PC-9 (cell line): ENCODE results near the gene SLC5A9.

Experiments used
- CTCF ChIP-seq: fragments of 200-600 bp; sonication (generic); conservative IDR thresholded peaks from 2 replicates; pipeline ENCODE4 v1.6.1; 2017; ENCODE audit warnings: mixed run types, antibody characterized with exemption, mild to moderate bottlenecking, moderate library complexity
- EZH2 ChIP-seq: fragments of 200-600 bp; sonication (generic); IDR thresholded peaks from 2 replicates; pipeline ENCODE4 v1.8.0; 2017; ENCODE audit warnings: antibody characterized with exemption, low read depth

- no peak for TF ChIP-seq EZH2
- TF ChIP-seq CTCF, result no peak
Measured at GRCh38 chr1:48224791-48225190, 2.3 kb downstream of the SLC5A9 start.
